NCI-H2171 treated with DMSO at 0.1 percent for 48 hours (cell line): ENCODE results near the gene DQX1.

Experiments used
- DNase-seq: peaks from one replicate; lab custom pipeline; 2025; lab: John Stamatoyannopoulos, UW

DQX1 gene

GRCh38 chr2:74553892-74554819 lies 28.1 kb upstream of the DQX1 start, which contains the start of the genes DOK1 and LOXL3:
DOK1 (plus strand) TSS chr2:74554720; CDS start chr2:74554755, 35 bp downstream.
LOXL3 (minus strand) TSS chr2:74553942; CDS start chr2:74552634, 1,308 bp downstream.
- no peak for DNase-seq

- no peak for DNase-seq
Observed at GRCh38 chr2:74552914-74553811, 27.1 kb upstream of the DQX1 start.

- no peak for DNase-seq
Observed at GRCh38 chr2:74551942-74552913, 26.2 kb upstream of the DQX1 start.

GRCh38 chr2:74551530-74551929 lies 25.5 kb upstream of the DQX1 start:
- no peak for DNase-seq

- DNase-seq = no peak
Observed at GRCh38 chr2:74550231-74550630, 24.2 kb upstream of the DQX1 start.

GRCh38 chr2:74548900-74549826 lies 23.1 kb upstream of the DQX1 start:
- DNase-seq = peak; percentile 60

GRCh38 chr2:74548285-74548899 lies 22.4 kb upstream of the DQX1 start:
- peak; percentile 78 for DNase-seq

GRCh38 chr2:74546004-74546403 lies 20.0 kb upstream of the DQX1 start:
- no peak for DNase-seq

GRCh38 chr2:74544634-74545033 lies 18.6 kb upstream of the DQX1 start:
- DNase-seq = peak; percentile 14

GRCh38 chr2:74542978-74543377 lies 16.9 kb upstream of the DQX1 start:
- DNase-seq = no peak

GRCh38 chr2:74540291-74540690 lies 14.3 kb upstream of the DQX1 start:
- no peak for DNase-seq

- no peak for DNase-seq
Observed at GRCh38 chr2:74538881-74539339, 12.9 kb upstream of the DQX1 start.

- no peak for DNase-seq
Observed at GRCh38 chr2:74537140-74537539, 11.1 kb upstream of the DQX1 start.

- DNase-seq = no peak
Observed at GRCh38 chr2:74536166-74536950, 10.3 kb upstream of the DQX1 start.

- DNase-seq = no peak
Observed at GRCh38 chr2:74535440-74535965, 9.5 kb upstream of the DQX1 start.

- no peak for DNase-seq
Observed at GRCh38 chr2:74534411-74534810, 8.4 kb upstream of the DQX1 start.

- no peak for DNase-seq
Observed at GRCh38 chr2:74533464-74533863, 7.4 kb upstream of the DQX1 start.

- DNase-seq = peak; percentile 47
Observed at GRCh38 chr2:74532222-74532621, 6.2 kb upstream of the DQX1 start.

GRCh38 chr2:74531666-74532065 lies 5.6 kb upstream of the DQX1 start:
- DNase-seq = no peak
